Trophoblast cell (in vitro differentiated cells and primary cell): ENCODE measurements around the gene ARL6IP6.

Source experiments
- DNase-seq, 2 donors: peaks; one replicate each; pipeline ENCODE4 v3.0.0-alpha.2; 2016
- H2AFZ ChIP-seq: 2 replicates; pipeline ENCODE4 v1.6.1; 2013; ENCODE audit warnings: low read length, moderate library complexity, mild to moderate bottlenecking; ENCODE audit not compliant: insufficient read depth, poor library complexity
- H2AK5ac ChIP-seq: 2 replicates; pipeline ENCODE4 v1.6.1; 2013; ENCODE audit warnings: mild to moderate bottlenecking, low read length
- H2BK120ac ChIP-seq: 2 replicates; pipeline ENCODE4 v1.6.1; 2013; ENCODE audit warnings: low read length, mild to moderate bottlenecking, moderate library complexity; ENCODE audit not compliant: insufficient read depth, poor library complexity
- H2BK12ac ChIP-seq: 2 replicates; pipeline ENCODE4 v1.6.1; 2013; ENCODE audit warnings: mild to moderate bottlenecking, low read length, moderate library complexity
- H2BK5ac ChIP-seq: 2 replicates; pipeline ENCODE4 v1.6.1; 2013; ENCODE audit warnings: low read length, low read depth, moderate library complexity, mild to moderate bottlenecking; ENCODE audit not compliant: poor library complexity
- H3K14ac ChIP-seq: 2 replicates; pipeline ENCODE4 v1.6.1; 2013; ENCODE audit warnings: mild to moderate bottlenecking, low read length
- H3K18ac ChIP-seq: 2 replicates; pipeline ENCODE4 v1.6.1; 2013; ENCODE audit warnings: mild to moderate bottlenecking, low read length
- H3K23ac ChIP-seq: 2 replicates; pipeline ENCODE4 v1.6.1; 2013; ENCODE audit warnings: low read length
- H3K27ac ChIP-seq: 2 replicates; pipeline ENCODE4 v1.5.1; 2013; ENCODE audit warnings: low read depth, mild to moderate bottlenecking, inconsistent platforms, low read length, moderate library complexity
- H3K27me3 ChIP-seq: 2 replicates; pipeline ENCODE4 v1.6.1; 2013; ENCODE audit warnings: inconsistent platforms, mild to moderate bottlenecking, low read length, moderate library complexity; ENCODE audit not compliant: insufficient read depth
- H3K36me3 ChIP-seq, 2 experiments: 1 replicate in 1 of 2; 2 replicates in 1 of 2; pipeline ENCODE4 v1.6.1; 2013; ENCODE audit warnings: low read length in 2 of 2, mild to moderate bottlenecking in 2 of 2, moderate library complexity in 1 of 2; ENCODE audit not compliant: insufficient read depth in 2 of 2, control insufficient read depth in 1 of 2
- H3K4ac ChIP-seq: 2 replicates; pipeline ENCODE4 v1.6.1; 2013; ENCODE audit warnings: low read depth, mild to moderate bottlenecking, low read length, moderate library complexity
- H3K4me1 ChIP-seq, 2 experiments: 1 replicate in 1 of 2; 2 replicates in 1 of 2; pipeline ENCODE4 v1.6.1; 2013; ENCODE audit warnings: low read length in 2 of 2, mild to moderate bottlenecking in 2 of 2, moderate library complexity in 1 of 2; ENCODE audit not compliant: insufficient read depth in 2 of 2, control insufficient read depth in 1 of 2
- H3K4me2 ChIP-seq: 2 replicates; pipeline ENCODE4 v1.6.1; 2013; ENCODE audit warnings: inconsistent platforms, mild to moderate bottlenecking, low read length, moderate library complexity
- H3K4me3 ChIP-seq: 2 replicates; pipeline ENCODE4 v1.5.1; 2013; ENCODE audit warnings: mild to moderate bottlenecking, low read depth, low read length, inconsistent platforms
- H3K79me1 ChIP-seq: one replicate; pipeline ENCODE4 v1.6.1; 2013; ENCODE audit warnings: low read length
- H3K79me2 ChIP-seq: 2 replicates; pipeline ENCODE4 v1.6.1; 2013; ENCODE audit warnings: low read length, mild to moderate bottlenecking; ENCODE audit not compliant: control insufficient read depth, insufficient read depth, poor library complexity
- H3K9ac ChIP-seq: 2 replicates; pipeline ENCODE4 v1.6.1; 2013; ENCODE audit warnings: mild to moderate bottlenecking, low read length
- H3K9me3 ChIP-seq: 2 replicates; pipeline ENCODE4 v1.6.1; 2013; ENCODE audit warnings: low read depth, mild to moderate bottlenecking, control low read depth, inconsistent platforms, low read length; ENCODE audit not compliant: insufficient read depth
- H4K12ac ChIP-seq: 2 replicates; pipeline ENCODE4 v1.6.1; 2013; ENCODE audit warnings: low read depth, mild to moderate bottlenecking, low read length, moderate library complexity
- H4K8ac ChIP-seq: 2 replicates; pipeline ENCODE4 v1.6.1; 2013; ENCODE audit warnings: low read depth, mild to moderate bottlenecking, low read length, moderate library complexity
- H4K91ac ChIP-seq: one replicate; pipeline ENCODE4 v1.6.1; 2013; ENCODE audit warnings: low read depth, mild to moderate bottlenecking, low read length, moderate library complexity
- WGBS: extraction: QIAGEN DNeasy Blood & Tissue Kit; methylation state at CpG from one replicate; pipeline ENCODE4 v1.1.7; 2013; ENCODE audit warnings: missing lambda C conversion rate; ENCODE audit not compliant: insufficient read length, insufficient coverage; ENCODE audit errors: extremely low coverage; 5-methylcytosine and 5-hydroxymethylcytosine counted together

Gene ARL6IP6

GRCh38 chr2:152682663-152683062 is 35.8 kb upstream of the ARL6IP6 start:
- Histone ChIP-seq H3K36me3 (peaks cover 0 to 4% of the 10 kb centered on the region in 2 experiments), H4K91ac (no peak overlapping the region), H4K8ac (no peak overlapping the region), H2AK5ac (no peak overlapping the region), H4K12ac (no peak overlapping the region), H3K4ac (no peak overlapping the region), H3K79me1 (no peaks in the 10 kb centered on the region), H3K27ac (no peak overlapping the region), H2BK12ac (no peak overlapping the region), H3K9me3 (no peaks in the 10 kb centered on the region), H3K23ac (no peak overlapping the region), H2AFZ (no peak overlapping the region), H2BK120ac (no peak overlapping the region), H2BK5ac (no peak overlapping the region), H3K9ac (no peak overlapping the region), H3K27me3 (no peaks in the 10 kb centered on the region), H3K4me2 (no peak overlapping the region), H3K18ac (no peak overlapping the region), H3K4me3 (no peak overlapping the region), H3K14ac (no peak overlapping the region), H3K4me1 (no peaks in the 10 kb centered on the region), H3K79me2 (no peaks in the 10 kb centered on the region)
- no peak for DNase-seq
- WGBS = no CpG with 5 or more reads among the region's 9 CpGs

- Histone ChIP-seq H2BK12ac (no peak overlapping the region), H2BK120ac (no peak overlapping the region), H3K9me3 (no peaks in the 10 kb centered on the region)
These were observed 35.0 kb upstream of the ARL6IP6 start for GRCh38 chr2:152683400-152683799.

GRCh38 chr2:152686321-152686720 is 32.1 kb upstream of the ARL6IP6 start:
- Histone ChIP-seq H3K79me2 (no peaks in the 10 kb centered on the region), H3K4me2 (no peak overlapping the region), H3K36me3 (peaks cover 3 to 8% of the 10 kb centered on the region in 2 experiments), H3K14ac (no peak overlapping the region), H3K27me3 (no peaks in the 10 kb centered on the region), H3K4ac (no peak overlapping the region), H3K9ac (no peak overlapping the region), H2AK5ac (no peak overlapping the region), H3K18ac (no peak overlapping the region), H3K27ac (no peak overlapping the region), H2BK5ac (no peak overlapping the region), H2BK120ac (no peak overlapping the region), H3K4me3 (no peak overlapping the region), H3K23ac (no peak overlapping the region), H3K9me3 (no peaks in the 10 kb centered on the region), H4K91ac (no peak overlapping the region), H3K4me1 (no peaks in the 10 kb centered on the region), H2AFZ (no peak overlapping the region), H3K79me1 (no peaks in the 10 kb centered on the region), H4K8ac (no peak overlapping the region), H2BK12ac (no peak overlapping the region), H4K12ac (no peak overlapping the region)
- no peak for DNase-seq

More at GRCh38 chr2:152683400-152683799, 35.0 kb upstream of the ARL6IP6 start:
- Histone ChIP-seq H3K27me3 (no peaks in the 10 kb centered on the region), H3K79me1 (no peaks in the 10 kb centered on the region), H3K4ac (no peak overlapping the region), H3K9ac (no peak overlapping the region), H3K79me2 (no peaks in the 10 kb centered on the region), H2BK5ac (no peak overlapping the region), H4K12ac (no peak overlapping the region), H3K27ac (no peak overlapping the region), H3K36me3 (peaks cover 0 to 4% of the 10 kb centered on the region in 2 experiments), H3K4me1 (no peaks in the 10 kb centered on the region), H2AFZ (no peak overlapping the region), H2AK5ac (no peak overlapping the region), H4K91ac (no peak overlapping the region), H3K18ac (no peak overlapping the region), H3K4me3 (no peak overlapping the region), H3K23ac (no peak overlapping the region), H3K4me2 (no peak overlapping the region), H3K14ac (no peak overlapping the region), H4K8ac (no peak overlapping the region)
- no peak for DNase-seq

- peaks cover 3 to 7% of the 10 kb centered on the region in 2 experiments for H3K36me3 ChIP-seq
- no peak overlapping the region for H4K12ac ChIP-seq
- no peak overlapping the region for H2BK5ac ChIP-seq
- no peak overlapping the region for H3K9ac ChIP-seq
- DNase-seq = no peak
- H4K91ac ChIP-seq = no peak overlapping the region
- no peak overlapping the region for H3K14ac ChIP-seq
- H3K79me1 ChIP-seq = no peaks in the 10 kb centered on the region
- H3K18ac ChIP-seq = no peak overlapping the region
- no peak overlapping the region for H3K27ac ChIP-seq
- WGBS = no CpG with 5 or more reads among the region's 4 CpGs
- no peak overlapping the region for H3K4me3 ChIP-seq
- H3K4me2 ChIP-seq = no peak overlapping the region
- H3K9me3 ChIP-seq = no peaks in the 10 kb centered on the region
- no peaks in the 10 kb centered on the region for H3K79me2 ChIP-seq
- no peak overlapping the region for H2BK12ac ChIP-seq
- no peaks in the 10 kb centered on the region for H3K27me3 ChIP-seq
- H4K8ac ChIP-seq = no peak overlapping the region
- H3K23ac ChIP-seq = no peak overlapping the region
- H3K4ac ChIP-seq = no peak overlapping the region
- no peak overlapping the region for H2BK120ac ChIP-seq
- H3K4me1 ChIP-seq = no peaks in the 10 kb centered on the region
- H2AK5ac ChIP-seq = no peak overlapping the region
- H2AFZ ChIP-seq = no peak overlapping the region
These were observed 25.4 kb upstream of the ARL6IP6 start for GRCh38 chr2:152693033-152693432.
